GM18867 (cell line): Measurements from ENCODE around the gene SLC25A44.
"Not testable (repeated sequence)": the region's sequence is repeated elsewhere in the genome, so short reads cannot be mapped to it uniquely, and the experiment has no call there.

ENCODE experiments used
- ATAC-seq: cut with Tn5 transposase; IDR thresholded peaks from one replicate; pipeline ENCODE4 v1.9.1; 2021; ENCODE audit warnings: mild to moderate bottlenecking, moderate library complexity; ENCODE audit not compliant: unreplicated experiment

The SLC25A44 gene

DNA sequence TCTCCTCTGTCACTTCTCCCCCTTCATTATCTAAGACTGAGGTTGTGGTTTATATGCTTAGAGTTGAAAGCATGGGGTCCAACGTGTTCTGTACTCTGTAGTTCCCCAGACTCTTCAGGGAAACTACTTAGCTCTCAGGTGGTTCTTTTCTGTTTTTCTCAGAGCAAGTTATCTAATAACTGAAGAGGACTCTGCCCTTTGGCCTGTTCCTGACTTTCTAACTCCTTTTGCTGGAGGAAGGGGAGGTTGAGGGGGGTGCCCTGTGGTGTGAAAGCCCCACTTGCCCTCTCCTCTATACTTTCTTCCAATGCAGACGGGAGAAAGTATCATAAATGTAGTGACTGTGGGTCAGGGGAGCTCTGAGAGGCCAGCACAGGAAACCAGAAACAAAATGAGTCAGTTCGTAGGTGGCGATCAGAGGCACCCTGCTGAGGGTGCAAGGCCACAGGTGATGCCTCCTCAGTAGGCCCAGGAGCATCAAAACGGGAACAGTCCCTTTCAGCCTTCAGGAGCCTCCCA lies 5.0 kb downstream of the SLC25A44 start:
- no peak for ATAC-seq

DNA sequence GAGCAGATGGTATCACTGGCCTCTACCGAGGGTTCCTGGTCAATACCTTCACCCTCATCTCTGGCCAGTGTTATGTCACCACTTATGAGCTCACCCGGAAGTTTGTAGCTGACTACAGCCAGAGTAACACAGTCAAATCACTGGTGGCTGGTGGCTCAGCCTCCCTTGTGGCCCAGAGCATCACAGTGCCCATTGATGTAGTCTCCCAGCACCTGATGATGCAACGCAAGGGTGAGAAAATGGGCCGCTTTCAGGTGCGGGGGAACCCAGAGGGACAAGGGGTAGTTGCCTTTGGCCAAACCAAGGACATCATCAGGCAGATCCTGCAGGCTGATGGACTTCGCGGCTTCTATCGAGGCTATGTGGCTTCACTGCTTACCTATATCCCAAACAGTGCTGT lies 6.1 kb downstream of the SLC25A44 start:
- no peak for ATAC-seq

DNA sequence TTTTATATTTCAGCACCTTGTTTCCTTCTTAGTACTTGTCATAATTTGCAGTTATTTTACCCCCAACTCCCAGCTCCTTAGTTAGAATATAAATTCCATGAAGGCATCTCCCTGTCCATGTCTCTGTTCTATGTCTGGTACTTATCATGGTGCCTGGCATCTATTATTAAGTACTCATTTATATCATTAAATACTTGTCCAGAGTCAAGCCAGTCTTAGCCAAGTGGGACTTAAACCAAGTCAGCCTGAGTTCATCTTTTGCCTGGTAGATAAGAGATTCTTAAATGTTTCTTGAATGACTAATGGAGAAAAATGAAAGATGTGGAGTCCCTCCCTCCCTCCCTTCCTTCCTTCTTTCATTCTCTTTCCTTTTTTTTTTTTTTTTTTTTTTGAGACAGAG lies 9.4 kb downstream of the SLC25A44 start:
- ATAC-seq, result no peak

DNA sequence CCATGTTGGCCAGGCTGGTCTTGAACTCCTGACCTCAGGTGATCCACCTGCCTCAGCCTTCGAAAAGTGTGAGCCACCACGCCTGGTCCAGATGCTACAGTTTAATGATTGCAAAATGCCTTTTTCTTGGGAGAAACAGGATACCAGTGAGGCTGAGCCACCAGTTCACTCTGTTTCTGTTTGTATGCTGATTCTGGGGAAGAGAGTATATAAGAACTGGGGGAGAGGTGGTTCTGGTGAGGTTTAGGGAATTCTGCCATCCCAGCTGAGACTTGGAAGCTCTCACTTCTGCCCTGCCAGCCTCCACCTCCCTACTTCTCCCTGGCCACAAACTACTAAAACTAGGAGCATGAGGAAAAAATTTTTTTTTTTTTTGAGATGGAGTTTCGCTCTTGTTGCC lies 10.8 kb downstream of the SLC25A44 start:
- no peak for ATAC-seq

DNA sequence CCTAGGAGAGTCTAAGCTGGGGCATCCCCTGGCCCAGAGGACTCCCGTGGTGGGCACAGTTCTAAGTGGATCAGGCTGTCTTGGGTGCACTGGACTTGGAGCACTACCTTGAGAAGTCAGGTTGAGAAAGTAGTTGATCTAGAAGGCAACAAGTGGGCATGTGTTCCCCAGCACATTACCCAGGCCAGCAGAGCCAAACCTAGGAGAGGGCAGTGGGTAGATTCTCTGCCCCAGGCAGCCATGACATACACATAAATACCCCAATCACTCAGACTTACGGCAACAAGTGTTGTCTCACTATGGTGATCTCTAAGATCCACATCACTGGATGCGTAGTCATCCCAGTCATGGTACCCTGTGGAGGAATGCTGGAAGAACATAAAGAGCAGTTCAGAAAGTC lies 17.3 kb downstream of the SLC25A44 start:
- ATAC-seq, result no peak

DNA sequence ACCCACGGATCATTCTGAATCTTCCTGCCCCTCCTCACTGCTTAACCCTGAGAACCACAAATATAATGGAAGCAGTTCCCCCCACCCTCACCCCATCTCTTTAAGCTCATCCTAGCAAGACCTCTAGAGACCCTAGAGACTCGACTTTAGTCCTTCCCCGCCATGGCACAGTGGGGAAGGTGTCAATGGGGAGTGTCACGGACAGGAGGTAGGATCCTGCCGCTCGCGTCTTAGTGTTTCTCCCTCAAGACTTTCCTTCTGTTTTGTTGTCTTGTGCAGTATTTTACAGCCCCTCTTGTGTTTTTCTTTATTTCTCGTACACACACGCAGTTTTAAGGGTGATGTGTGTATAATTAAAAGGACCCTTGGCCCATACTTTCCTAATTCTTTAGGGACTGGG lies 18.2 kb downstream of the SLC25A44 start:
- ATAC-seq, result no peak

DNA sequence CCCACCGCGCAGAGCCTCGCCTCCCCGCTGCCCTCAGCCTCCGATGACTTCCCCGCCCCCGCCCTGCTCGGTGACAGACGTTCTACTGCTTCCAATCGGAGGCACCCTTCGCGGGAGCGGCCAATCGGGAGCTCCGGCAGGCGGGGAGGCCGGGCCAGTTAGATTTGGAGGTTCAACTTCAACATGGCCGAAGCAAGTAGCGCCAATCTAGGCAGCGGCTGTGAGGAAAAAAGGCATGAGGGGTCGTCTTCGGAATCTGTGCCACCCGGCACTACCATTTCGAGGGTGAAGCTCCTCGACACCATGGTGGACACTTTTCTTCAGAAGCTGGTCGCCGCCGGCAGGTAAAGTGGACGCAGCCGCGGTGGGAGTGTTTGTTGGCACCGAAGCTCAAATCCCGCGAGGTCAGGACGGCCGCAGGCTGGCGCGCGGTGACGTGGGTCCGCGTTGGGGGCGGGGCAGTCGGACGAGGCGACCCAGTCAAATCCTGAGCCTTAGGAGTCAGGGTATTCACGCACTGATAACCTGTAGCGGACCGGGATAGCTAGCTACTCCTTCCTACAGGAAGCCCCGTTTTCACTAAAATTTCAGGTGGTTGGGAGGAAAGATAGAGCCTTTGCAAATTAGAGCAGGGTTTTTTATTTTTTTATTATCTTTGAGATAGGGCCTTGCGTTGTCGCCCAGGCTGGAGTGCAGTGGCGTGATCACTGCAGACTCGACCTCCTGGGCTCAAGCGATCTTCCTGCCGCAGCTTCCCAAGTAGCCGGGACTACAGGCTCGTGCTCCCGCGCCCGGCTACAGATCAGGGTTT lies 19.1 kb downstream of the SLC25A44 start, which contains the start of gene PMF1:
PMF1 (plus strand) TSS at position 175 of the 811 bp plus-strand sequence; CDS start at position 184, 9 bp downstream.
- ATAC-seq, result peak; percentile 80

DNA sequence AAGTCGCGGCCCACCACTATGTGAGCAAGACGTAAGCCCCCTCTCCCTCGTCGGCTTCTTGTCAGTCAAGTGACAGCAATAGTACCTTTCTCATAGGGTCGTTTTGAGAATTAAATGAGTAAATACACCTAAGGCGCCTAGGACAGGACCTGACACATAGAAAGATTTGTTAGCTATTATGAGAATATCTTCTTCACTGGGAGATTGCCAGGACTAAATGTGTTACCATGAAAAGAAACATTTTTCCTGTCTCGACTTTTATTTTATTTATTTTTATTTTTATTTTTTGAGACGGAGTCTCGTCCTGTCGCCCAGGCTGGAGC lies 19.7 kb downstream of the SLC25A44 start:
- no peak for ATAC-seq

DNA sequence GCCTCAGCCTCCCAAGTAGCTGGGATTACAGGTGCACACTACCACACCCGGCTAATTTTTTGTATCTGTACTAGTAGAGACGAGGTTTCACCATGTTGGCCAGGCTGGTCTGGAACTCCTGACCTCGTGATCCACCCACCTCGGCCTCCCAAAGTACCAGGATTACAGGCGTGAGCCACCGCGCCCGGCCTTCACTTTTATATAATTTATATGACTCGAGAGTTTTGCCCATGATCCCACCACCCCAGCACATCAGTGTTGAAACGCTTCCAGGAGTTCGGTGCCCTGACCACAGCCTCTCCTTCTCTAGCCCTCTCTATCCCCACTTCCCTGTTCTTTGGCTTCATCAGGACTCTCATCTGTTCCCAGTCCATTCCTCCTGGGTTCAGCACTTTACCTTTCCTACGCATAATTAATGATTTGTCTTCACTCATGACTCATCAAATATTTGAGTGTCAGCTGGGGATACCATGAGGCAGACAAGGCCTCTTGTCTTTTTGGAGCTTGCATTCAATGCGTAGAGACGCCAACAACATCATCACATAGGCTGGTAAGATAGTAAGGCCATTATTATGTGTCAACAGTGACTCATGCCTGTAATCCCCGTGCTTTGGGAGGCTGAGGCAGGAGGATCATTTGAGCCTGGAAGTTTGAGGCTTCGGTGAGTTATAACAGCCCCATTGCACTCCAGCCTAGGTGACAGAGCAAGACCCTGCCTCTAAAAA lies 20.3 kb downstream of the SLC25A44 start:
- ATAC-seq, result no peak

DNA sequence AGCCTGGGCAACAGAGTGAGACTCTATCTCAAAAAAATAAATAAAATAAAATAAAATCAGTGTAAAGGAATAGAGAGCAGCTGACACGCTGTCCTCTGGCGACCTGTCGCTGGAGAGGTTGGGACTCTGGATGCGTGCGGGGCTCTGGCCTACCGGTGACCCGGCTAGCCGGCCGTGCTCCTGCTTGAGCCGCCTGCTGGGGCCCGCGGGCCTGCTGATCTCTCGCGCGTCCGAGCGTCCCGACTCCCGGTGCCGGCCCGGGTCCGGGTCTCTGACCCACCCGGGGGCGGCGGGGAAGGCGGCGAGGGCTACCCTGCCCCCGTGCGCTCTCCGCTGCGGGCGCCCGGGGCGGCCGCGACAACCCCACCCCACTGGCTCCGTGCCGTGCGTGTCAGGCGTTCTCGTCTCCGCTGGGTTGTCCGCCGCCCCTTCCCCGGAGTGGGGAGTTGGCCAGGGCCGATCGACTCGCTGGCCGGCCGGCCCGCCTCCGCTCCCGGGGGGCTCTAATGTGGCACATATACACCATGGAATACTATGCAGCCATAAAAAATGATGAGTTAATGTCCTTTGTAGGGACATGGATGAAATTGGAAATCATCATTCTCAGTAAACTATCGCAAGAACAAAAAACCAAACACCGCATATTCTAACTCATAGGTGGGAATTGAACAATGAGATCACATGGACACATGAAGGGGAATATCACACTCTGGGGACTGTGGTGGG lies 22.6 kb downstream of the SLC25A44 start:
- ATAC-seq, result not testable (repeated sequence)

DNA sequence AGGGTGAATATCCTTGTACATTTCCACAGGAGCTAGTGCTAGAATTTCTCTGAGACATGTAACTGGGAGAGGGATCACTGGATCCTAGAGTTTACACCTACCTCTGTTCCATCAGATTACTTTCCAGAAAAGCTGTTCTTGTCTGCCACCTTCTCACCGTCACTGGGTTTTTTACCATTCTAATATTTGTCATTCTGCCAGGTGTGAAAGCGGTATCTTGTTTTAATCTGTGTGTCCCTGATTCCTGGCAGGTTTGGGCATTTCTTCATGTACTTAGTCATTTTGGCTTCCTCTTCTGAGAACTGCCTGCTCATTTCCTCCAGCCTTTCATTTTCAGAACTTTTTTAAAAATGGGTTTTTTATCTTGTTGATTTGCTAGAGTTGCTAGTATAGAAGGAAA lies 24.0 kb downstream of the SLC25A44 start:
- ATAC-seq, result no peak

DNA sequence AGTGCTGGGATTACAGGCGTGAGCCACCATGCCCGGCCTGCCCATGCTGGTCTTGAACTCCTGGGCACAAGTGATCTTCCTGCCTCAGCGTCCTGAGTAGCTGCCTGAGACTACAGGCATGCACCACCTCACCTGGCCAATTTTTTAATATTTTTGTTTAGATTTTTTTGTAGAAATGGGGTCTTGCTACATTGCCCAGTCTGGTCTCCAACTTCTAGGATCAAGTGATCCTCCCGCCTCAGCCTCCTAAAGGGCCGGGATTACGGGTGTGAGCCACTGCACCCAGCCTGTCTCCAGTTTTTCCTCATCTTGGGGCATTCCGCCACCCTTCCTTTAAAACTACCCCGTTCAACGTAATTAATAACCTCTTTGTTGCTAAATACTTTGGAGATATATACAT lies 26.3 kb downstream of the SLC25A44 start:
- ATAC-seq, result no peak

DNA sequence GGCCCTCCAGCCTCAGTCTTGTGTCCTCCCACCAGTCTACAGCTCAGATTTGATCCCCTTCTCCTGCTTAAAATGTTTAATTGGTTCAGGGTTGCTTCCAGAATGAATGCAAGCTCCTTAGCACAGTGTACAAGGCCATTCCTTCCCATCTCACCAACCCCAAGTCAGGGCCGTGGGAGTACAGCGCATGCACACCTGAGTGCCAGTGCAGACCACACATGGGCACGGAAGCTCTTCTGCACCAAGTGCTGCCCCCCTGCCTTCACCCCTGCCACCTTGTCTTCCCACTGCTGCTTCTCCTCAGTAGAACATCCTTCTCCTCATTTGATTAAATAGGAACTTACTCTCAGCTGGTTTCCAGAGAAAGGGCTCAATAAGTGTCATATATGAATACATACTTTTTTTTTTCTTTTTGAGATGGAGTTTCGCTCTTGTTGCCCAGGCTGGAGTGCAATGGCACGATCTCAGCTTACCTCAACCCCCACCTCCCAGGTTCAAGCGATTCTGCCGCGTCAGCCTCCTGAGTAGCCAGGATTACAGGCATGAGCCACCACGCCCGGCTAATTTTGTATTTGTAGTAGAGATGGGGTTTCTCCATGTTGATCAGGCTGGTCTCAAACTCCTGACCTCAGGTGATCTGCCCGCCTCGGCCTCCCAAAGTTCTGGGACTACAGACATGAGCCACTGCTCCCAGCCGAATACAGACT lies 28.2 kb downstream of the SLC25A44 start:
- ATAC-seq, result no peak

DNA sequence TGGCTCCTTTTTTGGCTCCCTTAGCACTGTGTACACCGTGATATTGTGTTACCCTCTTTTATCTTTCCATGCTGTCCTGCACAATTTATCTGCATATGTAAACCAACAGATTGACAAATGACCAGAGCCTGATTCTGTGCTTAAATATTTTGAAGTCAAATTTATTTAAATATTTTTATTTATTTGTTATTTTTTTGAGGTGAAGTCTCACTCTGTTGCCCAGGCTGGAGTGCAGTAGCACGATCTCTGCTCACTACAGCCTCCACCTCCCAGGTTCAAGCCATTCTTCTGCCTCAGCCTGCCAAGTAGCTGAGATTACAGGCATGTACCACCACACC lies 31.7 kb downstream of the SLC25A44 start:
- ATAC-seq, result peak; percentile 1

DNA sequence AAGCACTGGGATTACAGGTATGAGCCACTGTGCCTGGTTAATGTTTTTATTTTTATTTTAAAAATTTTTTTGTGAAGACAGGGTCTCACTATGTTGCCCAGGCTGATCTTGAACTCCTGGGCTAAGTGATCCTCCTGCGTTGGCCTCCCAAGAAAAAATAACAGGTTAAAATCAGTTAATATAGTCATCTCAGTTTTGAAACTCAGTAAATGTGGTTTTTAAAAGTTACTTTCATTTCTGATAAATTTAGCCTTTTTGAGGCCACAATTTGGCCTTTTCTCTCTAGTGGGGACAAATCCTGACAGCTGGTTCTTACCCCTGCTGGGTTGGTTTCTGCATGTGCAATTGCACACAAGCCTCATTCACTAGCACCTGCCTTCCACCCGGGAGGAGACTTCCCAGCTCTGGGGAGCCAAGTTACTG lies 32.2 kb downstream of the SLC25A44 start:
- ATAC-seq, result peak; percentile 62

DNA sequence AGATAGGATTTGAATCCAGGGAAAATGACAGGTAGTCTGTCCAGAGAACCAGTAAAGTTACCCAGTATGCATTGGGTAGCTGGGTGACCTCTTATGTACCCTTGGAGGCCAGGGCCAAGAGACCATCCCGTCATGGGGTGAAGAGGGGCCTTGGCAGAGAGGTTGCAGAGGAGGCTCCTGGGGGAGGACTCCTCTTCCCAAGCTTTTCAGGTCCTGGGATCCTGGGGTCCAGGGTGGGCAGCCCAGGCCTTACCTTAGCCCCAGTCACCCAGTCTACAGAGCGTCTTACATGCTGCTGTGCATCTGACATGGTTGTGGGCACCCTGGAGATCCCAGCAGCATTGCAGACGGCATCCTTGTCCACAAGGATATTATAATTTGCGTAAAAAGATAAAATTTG lies 32.9 kb downstream of the SLC25A44 start:
- peak; percentile 14 for ATAC-seq

DNA sequence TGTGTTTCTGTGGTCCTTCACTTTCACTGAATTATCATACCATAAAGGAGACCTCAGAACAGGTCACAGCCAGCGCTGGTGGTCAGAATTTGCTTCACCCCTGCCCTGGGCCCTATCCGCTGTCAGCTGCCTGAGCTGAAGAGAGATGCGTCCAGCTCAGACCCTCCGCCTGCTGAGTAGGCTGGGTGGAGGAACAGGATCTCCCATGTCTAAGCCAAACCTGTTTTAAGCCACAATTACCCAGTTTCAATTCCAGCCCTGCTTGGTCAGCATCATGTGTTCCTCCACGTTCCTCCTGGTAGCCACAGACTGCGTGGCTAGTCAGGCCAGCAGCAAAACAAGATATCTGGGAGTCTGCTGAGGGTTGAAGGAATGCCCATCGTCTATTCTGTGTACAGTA lies 34.6 kb downstream of the SLC25A44 start:
- ATAC-seq, result no peak

DNA sequence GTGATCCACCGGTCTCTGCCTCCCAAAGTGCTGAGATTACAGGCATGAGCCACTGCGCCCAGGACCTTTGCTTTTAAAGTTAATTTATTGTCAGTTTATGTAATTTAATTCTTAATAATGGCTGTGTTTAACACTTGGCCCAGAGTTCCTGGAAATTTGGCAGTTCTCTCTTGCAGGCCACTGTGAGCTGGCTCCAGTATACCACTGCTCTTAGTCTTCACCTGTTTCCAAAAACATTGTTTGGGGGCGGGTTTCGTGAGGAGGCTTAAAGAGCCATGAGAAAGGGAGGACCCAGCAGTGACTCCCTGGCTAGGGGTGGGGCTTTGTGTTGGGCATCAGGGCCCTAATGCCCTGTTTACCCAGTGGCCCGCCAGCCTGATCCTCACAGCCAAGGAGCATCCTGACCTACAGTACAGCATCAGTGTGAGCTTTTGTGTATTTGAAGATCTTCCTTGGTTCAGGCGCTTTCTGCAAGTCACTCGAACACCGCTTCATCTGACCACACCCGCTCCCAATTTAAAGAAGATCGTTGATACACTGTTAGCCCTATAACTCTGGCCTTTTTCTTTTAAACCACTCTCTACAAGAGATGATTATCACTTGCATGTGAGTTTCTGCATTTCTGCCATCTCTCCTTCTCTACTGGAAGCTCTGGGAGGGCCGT lies 36.0 kb downstream of the SLC25A44 start:
- ATAC-seq, result no peak

DNA sequence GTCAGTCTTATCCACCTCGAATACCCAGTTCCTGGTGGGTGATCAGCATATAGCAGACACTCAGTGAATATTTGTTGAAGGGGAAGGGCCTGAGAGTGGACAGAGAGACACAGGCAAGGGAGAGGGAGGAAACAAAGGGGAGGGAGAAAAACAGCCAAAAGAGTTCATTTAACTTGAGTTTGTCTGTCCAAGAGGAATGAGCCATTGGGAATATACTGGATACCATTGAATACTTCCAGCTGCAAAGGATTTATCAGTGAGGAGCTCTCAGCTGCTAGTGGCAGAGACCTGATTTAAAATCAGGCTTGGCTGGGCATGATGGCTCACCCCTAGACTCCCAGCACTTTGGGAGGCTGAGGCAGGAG lies 36.6 kb downstream of the SLC25A44 start:
- no peak for ATAC-seq

DNA sequence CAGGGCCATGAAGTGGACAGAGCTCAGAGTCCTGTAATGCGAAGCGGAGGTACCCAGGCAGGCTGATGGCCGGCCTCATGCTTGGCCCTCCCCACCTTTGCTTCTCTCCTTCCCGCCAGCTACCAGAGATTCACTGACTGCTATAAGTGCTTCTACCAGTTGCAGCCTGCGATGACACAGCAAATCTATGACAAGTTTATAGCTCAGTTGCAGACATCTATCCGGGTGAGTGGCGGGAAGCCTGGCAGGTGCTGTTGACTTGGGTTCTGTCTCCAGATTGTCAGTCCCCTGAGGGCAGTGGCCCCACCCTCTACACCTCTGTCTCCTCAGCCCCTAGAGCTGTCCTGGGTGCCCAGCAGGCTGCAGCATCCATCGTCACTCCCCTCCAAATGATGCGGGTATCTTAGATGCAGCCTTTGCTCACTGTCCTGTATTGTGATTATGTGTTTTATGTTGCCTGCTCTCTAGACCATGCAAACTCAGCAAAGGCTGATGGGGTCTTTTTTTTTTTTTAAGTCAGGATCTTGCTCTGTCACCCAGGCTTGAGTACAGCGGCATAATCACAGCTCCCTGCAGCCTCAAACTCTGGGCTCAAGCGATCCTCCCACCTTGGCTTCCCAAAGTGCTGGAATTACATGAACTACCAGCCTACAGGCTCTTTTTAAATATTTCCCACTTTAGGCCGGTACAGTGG lies 38.4 kb downstream of the SLC25A44 start:
- ATAC-seq, result no peak
